Sigmoid colon (tissue), 4 donors: ENCODE data around the gene ADAMTS19.

Source experiments
- CTCF ChIP-seq, 4 experiments: fragments of 450-650 bp in 3 of 4; fragments of 200-600 bp in 1 of 4; IDR thresholded peaks; one replicate each; pipeline ENCODE4 v1.5.1; 2016 to 2019; ENCODE audit warnings: antibody characterized with exemption in 4 of 4, mild to moderate bottlenecking in 3 of 4, moderate library complexity in 2 of 4
- POLR2A ChIP-seq, 2 donors: fragments of 450-650 bp; IDR thresholded peaks; one replicate each; pipeline ENCODE4 v1.6.1; 2016; ENCODE audit warnings: antibody characterized with exemption in 2 of 2, mild to moderate bottlenecking in 2 of 2, moderate library complexity in 2 of 2
- POLR2AphosphoS5 ChIP-seq, 4 donors: sonication (generic); formaldehyde crosslinking; IDR thresholded peaks; one replicate each; pipeline ENCODE4 v1.6.1; 2017; ENCODE audit warnings: antibody characterized with exemption in 4 of 4

GRCh38 chr5:129724222-129724621, 264.1 kb downstream of the ADAMTS19 start:
- TF ChIP-seq CTCF (IDR thresholded peaks at IDR 0.05), result no peak
- no peak for TF ChIP-seq POLR2AphosphoS5 (IDR thresholded peaks at IDR 0.05)
- no peak for TF ChIP-seq POLR2A (IDR thresholded peaks at IDR 0.05)
